BJ (cell line): ENCODE data around the gene CACFD1. TPM values are rescaled to one million over a fixed set of nuclear protein-coding genes. Genes with fewer than 3 reads are reported as not detected.

ENCODE experiments used
- CTCF ChIA-PET: fragments of 350-600 bp; formaldehyde crosslinking; extraction: SDS; loops from one replicate; lab custom pipeline; 2021; ENCODE audit warnings: antibody characterized with exemption, inconsistent platforms; lab: Yijun Ruan, JAX
- POLR2A ChIA-PET: fragments of 300-600 bp; sonication (Branson Sonifier 250); formaldehyde crosslinking; extraction: SDS; loops from one replicate; lab custom pipeline; 2021; ENCODE audit warnings: antibody characterized with exemption; lab: Charles Lee
- DNase-seq: peaks from one replicate; pipeline ENCODE4 v3.0.0-alpha.2; 2011; ENCODE audit warnings: low read depth
- H3K27me3 ChIP-seq: 2 replicates; pipeline ENCODE4 v1.6.0; 2011; ENCODE audit warnings: low read length; ENCODE audit not compliant: control insufficient read depth, insufficient read depth
- H3K36me3 ChIP-seq: 2 replicates; pipeline ENCODE4 v1.5.1; 2011; ENCODE audit warnings: low read length; ENCODE audit not compliant: control insufficient read depth, insufficient read depth
- H3K4me3 ChIP-seq: 2 replicates; pipeline ENCODE4 v1.5.1; 2011; ENCODE audit warnings: low read depth, mild to moderate bottlenecking, control low read depth, low read length
- polyA plus RNA-seq: library from polyadenylated mRNA; depleted of rRNA; stranded (reverse); fragments of >200 nt; gene quantifications from 2 replicates; pipeline ENCODE4 v1.2.3, GENCODE V29; 2011
- TF ChIP-seq, protein P1 (sequence below): IDR thresholded peaks from 2 replicates; pipeline ENCODE4 v1.5.1; 2011; ENCODE audit warnings: low read depth, mild to moderate bottlenecking, control low read depth, inconsistent platforms, low read length, moderate library complexity; ENCODE audit not compliant: insufficient read depth

Gene CACFD1
- polyA plus RNA-seq, 1 experiment: 19.1 TPM

DNA sequence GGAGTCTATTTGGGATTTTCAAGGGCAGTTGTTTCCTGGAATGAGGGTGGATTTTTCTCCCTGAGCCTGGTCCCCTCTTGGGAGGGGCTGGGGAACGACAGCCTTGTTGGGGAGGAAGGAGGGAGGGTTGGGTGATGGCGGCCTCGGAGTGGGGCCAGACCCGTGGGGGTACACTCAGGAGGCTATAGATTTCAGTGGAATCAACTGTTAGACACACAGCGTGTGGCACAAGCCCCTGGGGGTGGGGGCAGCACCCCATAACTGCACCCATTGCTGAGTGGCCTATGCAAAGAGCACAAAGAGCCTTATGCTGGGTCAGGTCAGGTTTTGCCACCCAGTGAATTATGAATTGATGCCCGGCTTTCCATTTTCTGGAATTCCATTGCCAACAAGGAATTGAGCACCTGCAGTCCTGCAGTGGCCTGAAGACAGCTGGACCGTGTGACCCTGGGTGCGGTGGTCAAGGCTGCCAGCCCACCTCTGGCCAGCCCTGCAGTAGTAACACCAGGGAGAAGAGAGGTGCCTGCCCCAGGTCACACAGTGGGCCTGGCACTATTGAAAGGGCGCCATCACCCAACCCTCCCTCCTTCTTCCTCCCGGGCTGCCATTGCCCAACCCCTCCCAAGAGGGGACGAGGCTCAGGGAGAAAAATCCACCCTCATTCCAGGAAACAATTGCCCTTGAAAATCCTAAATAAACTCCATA lies 56.6 kb downstream of the CACFD1 start:
- no peak for DNase-seq
- TF ChIP-seq, protein P1, sequence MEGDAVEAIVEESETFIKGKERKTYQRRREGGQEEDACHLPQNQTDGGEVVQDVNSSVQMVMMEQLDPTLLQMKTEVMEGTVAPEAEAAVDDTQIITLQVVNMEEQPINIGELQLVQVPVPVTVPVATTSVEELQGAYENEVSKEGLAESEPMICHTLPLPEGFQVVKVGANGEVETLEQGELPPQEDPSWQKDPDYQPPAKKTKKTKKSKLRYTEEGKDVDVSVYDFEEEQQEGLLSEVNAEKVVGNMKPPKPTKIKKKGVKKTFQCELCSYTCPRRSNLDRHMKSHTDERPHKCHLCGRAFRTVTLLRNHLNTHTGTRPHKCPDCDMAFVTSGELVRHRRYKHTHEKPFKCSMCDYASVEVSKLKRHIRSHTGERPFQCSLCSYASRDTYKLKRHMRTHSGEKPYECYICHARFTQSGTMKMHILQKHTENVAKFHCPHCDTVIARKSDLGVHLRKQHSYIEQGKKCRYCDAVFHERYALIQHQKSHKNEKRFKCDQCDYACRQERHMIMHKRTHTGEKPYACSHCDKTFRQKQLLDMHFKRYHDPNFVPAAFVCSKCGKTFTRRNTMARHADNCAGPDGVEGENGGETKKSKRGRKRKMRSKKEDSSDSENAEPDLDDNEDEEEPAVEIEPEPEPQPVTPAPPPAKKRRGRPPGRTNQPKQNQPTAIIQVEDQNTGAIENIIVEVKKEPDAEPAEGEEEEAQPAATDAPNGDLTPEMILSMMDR: no peak
- CTCF ChIA-PET: no interaction called here
- Histone ChIP-seq H3K36me3 (no peaks in the 10 kb centered on the region), H3K4me3 (no peak overlapping the region), H3K27me3 (no peaks in the 10 kb centered on the region; the same call in none of the 2 replicates)
- POLR2A ChIA-PET: no interaction called here

DNA sequence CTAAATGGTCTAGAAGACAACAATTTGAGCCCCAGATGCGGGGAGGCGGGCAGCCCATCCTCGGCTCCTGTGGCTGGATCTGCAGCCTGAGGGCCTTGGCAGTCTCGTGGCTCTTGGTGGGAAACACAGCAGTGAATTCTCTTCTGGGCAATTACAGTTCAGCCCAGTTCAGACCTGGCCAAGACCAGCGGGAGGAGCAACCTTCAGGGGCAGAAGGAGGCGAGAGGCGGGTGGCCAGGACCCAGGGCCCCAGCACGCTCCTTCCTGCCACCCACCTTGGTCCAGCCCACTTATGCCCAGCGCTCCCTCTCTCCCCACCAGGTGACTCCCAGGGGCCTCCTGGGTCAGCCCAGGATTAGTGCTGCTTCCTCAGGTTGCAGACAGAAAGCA lies 57.2 kb downstream of the CACFD1 start:
- CTCF ChIA-PET: no interaction called here
- Histone ChIP-seq H3K27me3 (no peaks in the 10 kb centered on the region; the same call in none of the 2 replicates), H3K4me3 (no peak overlapping the region), H3K36me3 (no peaks in the 10 kb centered on the region)
- TF ChIP-seq, protein P1: no peak
- POLR2A ChIA-PET: no interaction called here
- DNase-seq: no peak

DNA sequence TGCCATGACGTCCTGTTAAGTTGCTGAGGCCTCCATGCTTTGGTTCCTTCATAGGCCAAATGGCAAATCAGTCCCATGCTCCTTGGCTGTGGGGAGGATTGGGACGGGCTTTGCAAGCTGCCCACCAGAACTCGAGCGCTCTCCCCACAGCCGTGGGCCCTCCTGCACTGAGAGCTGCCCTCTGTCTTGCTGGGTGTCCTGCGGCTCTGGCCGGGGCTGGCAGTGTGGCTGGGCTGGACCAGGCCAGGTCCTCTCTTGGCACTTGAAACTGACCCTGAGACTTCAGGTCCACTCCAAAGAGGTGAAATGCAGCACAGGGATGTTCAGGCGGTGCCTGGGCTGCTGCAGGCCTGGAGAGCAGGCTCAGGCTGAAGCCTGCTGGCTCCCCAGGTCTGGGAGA lies 57.9 kb downstream of the CACFD1 start:
- H3K4me3 ChIP-seq: no peak overlapping the region
- H3K27me3 ChIP-seq: no peaks in the 10 kb centered on the region; the same call in none of the 2 replicates
- TF ChIP-seq, protein P1: no peak
- CTCF ChIA-PET: no interaction called here
- POLR2A ChIA-PET: no interaction called here
- no peak for DNase-seq
- no peaks in the 10 kb centered on the region for H3K36me3 ChIP-seq

DNA sequence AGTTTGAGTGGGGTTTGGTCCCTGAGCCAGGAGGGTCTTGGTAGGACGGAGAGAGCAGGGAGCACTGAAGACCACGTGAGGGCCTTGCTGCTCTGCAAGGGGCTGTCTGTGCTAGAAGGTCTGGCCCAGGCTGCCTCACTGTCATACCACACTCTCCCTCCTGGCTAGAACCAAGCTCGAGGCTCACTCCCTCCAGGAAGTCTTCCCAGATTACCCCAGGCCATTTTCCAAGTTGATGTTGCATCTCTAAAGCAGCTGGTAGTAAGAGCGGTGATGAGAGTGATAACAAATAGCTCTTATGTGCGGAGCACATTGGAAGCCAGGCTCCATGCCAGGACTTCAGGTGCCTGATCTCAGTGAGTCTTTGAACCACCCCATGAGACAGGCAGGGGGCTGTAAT lies 58.4 kb downstream of the CACFD1 start:
- no peak for DNase-seq
- TF ChIP-seq, protein P1: no peak
- ChIA-PET CTCF (interaction anchor here (0.9 kb wide), 1 partner anchor 477 kb away, joined by 3 read pairs; no protein-coding TSS in a partner anchor), POLR2A (no interaction called here)
- Histone ChIP-seq H3K27me3 (no peaks in the 10 kb centered on the region; the same call in none of the 2 replicates), H3K36me3 (no peaks in the 10 kb centered on the region), H3K4me3 (no peak overlapping the region)

DNA sequence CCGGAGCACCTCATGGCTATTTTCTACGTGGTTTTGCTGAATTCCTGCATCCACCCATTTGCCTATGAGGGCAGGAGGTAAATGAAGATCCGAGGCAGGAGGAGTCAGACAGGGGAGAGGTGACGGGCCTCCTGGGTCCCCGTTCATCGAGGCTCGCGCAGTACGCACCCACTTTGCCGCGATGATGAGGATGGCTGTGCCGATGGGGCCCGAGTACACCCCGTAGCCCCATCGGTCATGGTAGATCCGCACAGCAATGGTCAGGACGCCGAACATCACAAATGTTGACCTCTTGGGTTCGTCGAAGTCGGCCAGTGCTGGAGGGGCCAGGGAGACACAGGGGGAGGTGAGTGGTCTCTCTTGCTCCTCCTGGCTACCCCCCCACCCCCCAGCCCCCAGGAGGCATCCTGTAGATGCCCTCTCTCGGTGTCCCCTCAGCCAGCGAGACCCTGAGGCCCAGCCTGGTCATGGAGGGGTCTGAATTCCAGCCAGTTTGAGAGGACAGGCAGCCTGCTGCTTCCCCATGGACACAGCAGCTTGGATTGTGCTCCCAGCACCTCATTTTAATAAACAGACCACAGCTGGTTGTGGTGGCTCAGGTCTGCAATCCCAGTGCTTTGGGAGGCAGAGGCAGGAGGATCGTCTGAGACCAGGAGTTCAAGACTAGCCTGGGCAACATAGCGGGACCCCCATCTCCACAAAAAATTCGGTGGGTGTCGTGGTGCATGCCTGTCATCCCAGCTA lies 59.1 kb downstream of the CACFD1 start:
- Histone ChIP-seq H3K27me3 (no peaks in the 10 kb centered on the region; the same call in none of the 2 replicates), H3K36me3 (no peaks in the 10 kb centered on the region), H3K4me3 (no peak overlapping the region)
- ChIA-PET POLR2A (no interaction called here), CTCF (interaction anchor here (0.9 kb wide), 1 partner anchor 476 kb away, joined by 3 read pairs; no protein-coding TSS in a partner anchor)
- no peak for DNase-seq
- TF ChIP-seq, protein P1: no peak
